GDM1 (cell line): ENCODE measurements around the gene GABARAP.

Experiments used
- DNase-seq: peaks from one replicate; lab custom pipeline; 2025; lab: John Stamatoyannopoulos, UW

The GABARAP gene

DNA sequence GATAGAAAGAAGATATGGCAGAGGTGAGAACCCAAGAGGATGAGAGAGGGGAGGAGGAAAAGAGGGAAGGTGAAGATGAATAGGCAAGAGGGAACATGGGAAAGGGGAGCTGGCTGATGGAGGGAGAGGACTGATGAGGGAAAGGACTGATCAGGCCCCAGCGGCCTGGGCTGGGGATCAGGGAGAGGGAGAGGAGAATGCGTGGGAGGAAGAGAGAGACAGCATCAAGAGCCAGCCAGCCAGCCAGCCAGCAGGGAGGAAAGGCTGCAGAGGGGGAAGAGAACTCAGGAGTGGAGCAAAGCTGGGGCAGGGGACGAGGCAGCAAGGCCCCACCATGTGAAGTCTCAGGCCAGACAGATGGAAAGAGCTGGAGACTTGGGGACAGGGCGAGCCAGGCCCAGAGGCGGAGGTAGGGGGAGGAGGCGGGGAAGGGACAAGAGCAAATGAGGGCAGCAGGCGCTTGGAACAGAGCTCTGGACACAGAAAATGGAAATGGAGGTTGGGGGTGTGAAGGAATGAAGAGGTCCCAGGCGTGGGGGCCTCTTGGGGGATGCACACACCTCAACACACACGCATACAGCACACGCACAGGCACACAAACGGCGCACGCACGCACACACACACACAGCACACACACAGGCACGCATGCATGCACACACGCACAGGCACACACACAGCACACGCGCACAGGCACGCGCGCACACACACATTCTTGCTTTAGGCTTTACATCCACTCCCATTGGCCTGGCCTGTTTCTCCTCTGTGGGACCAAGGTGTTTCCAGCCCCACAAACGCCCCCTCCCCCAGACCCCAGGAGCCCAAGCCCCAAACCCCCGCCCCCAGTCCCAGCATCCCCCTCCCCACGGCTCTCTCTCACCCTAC, 34.9 kb downstream of the GABARAP start:
- DNase-seq = no peak

DNA sequence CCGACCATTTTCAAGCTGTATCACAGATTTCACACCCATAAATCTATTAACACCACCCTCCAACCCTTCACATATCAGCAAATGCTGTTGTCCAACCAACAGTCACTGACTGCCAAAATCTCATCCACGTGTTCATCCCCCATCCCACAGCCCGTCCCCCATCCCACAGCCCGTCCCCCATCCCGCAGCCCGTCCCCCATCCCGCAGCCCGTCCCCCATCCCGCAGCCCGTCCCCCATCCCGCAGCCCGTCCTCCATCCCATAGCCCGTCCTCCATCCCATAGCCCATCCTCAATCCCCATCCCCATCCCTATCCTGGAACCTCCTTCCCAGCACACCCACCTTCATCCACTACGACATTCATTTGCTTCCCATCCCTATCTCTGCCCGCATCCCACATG, 36.7 kb downstream of the GABARAP start:
- DNase-seq = no peak

DNA sequence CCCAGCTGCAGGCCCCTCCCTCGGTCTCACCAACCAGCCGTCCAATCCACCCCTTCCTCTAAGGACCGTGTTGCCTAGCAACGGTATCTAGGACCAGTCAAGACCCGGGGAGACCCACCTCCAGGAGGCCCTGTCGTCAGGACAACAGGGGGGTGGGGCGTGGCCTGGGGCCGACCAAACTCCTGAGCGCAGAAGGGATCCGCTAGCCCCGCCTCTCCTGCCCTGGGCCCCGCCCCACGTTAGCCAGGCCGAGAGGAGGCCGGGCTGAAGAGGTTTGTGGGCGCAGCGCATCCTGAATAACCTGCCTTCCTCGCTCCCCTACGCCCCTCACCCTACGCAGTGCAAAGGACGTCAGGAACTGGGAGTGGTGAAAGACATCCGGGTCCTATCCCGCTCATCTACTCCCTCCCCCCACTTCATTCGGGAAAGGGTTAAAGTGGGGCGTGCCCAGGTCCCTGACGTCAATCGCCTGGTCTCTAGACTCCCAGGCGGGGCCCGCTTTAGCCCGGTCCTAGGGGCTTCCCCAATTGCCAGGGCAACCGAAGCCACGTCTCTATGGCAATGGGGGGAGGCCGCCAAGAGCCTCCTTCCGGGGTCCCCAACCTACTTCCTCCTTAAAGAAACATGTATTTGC, 37.3 kb downstream of the GABARAP start:
- no peak for DNase-seq

DNA sequence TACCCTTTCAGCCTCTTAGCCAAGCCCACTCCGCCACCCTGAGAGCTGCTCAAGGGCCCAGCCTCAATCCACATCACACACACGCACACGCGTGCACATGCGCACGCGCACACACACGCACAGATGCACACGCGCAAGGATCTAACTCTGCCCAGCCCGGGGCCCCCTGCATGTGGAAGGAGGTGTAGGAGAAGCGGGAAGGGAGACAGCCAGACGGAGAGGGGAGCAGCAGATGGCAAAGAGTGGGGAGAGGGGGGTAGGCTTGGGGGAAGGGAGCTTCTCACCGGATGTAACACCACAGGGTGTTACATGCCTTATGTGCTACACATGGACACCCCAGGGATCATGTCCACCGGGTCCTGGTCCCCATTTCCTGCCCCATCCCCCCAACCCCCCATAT, 37.9 kb downstream of the GABARAP start:
- no peak for DNase-seq

DNA sequence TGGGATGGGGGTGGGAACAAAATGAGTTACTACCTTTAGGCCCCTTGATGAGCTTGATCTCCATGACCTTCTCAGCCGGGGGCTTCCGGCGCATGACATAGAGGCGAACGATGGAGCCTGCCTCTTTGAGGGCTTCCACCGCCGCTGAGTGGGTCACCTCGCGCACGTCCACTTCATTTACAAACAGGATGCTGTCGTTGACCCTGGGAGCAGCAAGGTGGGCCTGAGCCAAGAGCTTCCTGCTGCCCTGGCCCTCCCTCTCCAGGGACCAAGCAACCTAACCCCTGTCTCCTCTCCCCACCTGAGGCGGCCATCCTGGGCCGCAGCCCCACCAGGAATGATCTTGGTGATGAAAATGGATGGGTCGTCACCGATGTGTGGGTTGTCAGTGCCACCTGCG, 38.9 kb downstream of the GABARAP start:
- no peak for DNase-seq

DNA sequence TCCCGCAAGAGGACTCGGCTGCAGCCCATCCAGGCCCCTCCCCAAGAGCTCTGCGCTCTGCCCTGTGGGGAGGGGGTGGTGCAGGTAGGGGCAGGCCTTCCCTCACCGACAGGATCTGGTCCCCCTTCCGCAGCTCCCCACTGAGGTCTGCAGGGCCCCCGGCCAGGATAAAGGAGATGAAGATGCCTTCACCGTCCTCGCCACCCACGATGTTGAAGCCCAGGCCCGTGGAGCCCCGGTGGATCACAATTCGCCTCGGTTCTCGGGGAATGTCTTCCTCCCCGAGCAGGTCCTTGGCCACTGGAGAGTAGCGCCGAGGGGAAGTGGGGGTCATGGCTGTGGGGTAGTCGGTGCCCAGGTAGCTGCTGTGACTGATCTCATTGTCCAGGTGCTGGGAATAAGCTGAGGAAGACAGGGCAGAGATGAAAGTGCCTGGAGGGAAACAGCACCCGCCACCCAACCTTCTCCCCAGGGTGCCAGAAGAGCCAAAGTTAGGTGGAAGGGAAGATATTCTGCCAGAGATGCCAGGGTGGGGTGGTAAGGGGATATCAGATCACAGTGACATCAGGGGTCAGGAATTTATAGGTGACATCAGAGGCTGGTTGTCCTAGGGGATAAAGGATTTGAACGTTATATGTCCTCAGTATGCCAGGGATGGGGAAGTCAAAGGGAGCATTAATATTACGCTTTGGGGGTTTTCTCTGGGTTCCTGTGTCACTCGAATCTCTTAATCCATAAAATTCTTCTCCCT, 45.4 kb downstream of the GABARAP start:
- no peak for DNase-seq

DNA sequence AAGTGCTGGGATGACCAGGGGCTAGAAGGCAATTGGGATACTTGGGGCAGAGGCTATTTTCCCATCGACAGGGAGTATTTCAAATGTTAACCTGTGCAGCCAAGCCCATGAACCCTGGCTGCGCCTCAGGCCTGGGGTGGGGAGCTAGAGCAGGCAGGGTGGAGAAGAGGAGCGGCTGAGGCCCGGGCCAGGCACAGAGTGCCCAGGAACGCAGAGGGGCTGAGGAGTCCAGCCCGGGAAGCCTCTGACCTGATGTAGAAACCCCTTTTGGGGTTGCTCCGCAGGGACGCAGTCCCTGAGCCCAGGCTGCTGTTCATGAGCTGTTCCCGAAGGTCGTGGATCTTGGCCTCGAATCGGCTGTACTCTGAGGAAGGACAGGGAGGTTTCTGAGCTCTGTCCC, 46.3 kb downstream of the GABARAP start:
- DNase-seq = no peak

DNA sequence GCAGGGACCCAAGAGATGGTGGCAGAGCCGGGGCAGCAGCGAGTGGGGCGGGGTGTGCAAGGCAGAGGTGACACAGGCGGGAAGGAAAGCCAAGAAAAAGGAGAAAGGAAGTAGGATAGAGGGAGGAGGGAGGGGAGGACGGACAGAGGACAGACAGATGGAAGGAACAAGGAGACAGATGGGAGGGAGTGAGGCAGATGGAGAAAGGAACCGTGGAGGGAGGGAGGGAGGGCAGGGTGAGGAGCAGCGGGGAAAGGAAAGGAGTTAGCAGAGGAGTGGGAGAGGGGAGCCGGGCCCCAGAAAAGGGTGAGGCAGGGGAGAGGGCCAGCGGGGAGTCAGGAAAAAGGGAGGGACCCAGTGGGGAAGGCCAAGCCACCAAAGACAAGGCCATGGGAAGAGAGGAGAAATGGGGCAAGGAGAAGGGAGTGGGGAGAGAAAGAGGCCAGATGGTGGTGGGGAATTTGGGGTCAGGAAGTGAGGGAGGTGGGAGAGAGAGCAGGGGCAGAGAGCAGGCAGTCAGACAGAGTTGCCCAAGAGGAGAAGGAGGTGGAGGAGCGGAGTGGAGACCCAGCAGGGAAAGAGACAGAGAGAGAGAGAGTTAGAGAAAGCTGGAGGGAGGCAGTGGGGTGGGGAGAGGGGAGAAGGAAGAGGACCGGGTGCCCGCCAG, 49.8 kb downstream of the GABARAP start:
- DNase-seq = no peak

DNA sequence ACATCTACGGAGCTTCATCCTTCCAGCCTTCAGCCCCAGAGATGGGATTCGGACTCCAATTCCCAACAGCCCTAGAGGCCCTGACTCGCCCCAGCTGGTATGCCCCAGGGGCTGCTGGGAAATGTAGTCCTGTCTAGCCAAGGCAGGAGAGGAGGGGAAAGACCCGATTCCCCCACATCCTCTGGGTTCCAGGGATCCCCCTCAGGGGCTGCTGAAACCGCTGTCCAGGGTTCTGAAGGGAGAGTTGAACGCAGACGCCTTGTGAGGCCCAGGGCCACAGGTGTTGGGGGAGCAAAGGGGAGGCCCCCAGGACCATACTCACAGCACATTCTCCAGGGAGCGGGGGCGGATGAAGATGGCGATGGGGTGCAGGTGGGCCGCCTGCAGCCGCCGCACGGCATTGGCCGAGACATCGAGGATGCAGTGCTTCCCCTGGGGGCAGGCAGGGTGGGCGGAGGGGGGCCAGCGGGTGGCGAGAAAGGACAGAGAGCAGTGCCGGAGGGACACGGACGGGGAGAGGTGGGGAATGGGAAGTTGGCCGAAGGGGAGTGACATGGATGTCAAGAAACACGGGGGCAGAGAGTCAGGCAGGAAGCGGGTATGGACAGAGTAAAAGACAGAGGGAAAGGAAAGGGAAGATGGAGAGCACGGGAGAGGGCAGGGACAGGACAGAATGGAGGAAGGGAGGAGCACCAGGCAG, 50.5 kb downstream of the GABARAP start:
- no peak for DNase-seq

DNA sequence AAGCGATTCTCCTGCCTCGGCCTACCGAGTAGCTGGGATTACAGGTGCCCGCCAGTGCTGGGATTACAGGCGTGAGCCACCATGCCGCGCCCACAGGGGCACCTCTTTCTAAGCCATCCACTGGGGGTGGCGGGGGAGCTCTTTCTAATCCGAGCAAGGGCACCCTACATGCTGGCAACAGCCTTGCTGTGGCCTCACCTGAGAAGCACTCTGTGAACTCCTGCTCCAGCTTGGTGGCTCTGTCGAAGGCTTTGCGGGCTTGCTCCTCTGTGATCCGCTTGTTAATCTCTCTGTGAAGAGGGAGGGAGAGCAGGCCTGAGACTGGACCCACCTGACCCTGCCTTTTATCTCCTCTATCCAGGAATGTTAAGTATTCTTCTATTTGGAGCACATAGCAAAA, 51.2 kb downstream of the GABARAP start:
- no peak for DNase-seq

DNA sequence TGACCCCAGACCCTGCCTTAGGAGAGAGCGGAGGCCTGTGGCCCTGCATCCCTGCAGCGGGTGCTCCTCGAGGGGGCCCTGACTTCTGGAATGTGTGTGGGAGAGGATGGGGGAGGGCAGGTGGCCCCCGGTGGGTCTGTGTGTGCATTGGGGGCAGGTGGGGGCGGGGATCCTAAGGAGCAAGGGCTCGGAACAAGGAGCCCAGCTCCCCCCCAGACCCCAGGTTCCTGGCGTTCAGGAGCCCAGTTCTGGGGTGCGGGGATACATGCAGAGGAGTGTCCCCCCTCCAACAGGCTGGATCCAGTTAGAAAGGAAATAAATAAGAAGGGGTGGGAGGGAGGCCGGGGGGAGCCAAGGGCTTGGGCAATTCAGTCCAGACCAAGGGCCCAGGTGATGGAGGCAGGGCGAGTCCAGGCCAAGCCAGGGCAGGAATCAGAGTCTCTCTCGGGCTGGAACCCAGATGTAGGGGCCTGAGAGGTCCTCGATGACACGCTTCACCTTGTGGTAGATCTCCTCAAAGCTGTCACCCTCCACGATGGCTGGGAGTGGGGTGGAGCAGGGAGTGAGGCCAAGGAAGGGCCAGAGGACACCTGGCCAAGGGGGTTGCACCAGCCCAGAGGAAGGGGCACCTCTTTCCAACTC, 51.9 kb downstream of the GABARAP start:
- no peak for DNase-seq
